ENCODE data around the gene ZMYND8.

DNA sequence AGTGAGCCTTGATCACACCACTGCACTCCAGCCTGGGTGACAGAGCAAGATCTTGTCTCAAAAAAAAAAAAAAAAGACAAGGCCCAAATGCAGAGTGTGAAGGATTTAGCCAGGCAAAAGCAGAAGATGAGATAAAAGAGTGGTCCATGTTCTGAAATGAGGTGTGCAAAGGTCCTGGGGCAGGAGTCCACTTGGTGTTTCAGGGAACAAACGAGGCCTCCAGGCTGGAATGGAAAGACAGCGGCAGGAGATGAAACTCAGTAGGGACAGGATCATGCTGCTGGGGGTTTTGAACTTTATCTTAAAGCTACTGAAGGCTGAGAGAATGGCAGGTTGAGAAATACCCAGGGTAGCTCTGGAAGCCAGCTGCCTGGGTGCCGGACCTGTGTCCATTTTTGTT is 178.2 kb downstream of the ZMYND8 start:
- TF ChIP-seq POLR2A (IDR thresholded peaks at IDR 0.05) = no peak
- TF ChIP-seq, protein P1, sequence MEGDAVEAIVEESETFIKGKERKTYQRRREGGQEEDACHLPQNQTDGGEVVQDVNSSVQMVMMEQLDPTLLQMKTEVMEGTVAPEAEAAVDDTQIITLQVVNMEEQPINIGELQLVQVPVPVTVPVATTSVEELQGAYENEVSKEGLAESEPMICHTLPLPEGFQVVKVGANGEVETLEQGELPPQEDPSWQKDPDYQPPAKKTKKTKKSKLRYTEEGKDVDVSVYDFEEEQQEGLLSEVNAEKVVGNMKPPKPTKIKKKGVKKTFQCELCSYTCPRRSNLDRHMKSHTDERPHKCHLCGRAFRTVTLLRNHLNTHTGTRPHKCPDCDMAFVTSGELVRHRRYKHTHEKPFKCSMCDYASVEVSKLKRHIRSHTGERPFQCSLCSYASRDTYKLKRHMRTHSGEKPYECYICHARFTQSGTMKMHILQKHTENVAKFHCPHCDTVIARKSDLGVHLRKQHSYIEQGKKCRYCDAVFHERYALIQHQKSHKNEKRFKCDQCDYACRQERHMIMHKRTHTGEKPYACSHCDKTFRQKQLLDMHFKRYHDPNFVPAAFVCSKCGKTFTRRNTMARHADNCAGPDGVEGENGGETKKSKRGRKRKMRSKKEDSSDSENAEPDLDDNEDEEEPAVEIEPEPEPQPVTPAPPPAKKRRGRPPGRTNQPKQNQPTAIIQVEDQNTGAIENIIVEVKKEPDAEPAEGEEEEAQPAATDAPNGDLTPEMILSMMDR (IDR thresholded peaks at IDR 0.05) = no peak

All from thyroid gland (tissue), 4 donors.